Measurements from ENCODE around the gene PLEKHG7. TPM values are rescaled to one million over a fixed set of nuclear protein-coding genes. Genes with fewer than 3 reads are reported as not detected.
"Not testable (repeated sequence)": the region's sequence is repeated elsewhere in the genome, so short reads cannot be mapped to it uniquely, and the experiment has no call there.

PLEKHG7 gene
- total RNA-seq, 2 donors from 2014 or later: 0.84 to 0.89 TPM

GRCh38 chr12:92784356-92784755 lies 81.6 kb downstream of the PLEKHG7 start:
- DNase-seq: no peak
- no peak for ATAC-seq
- intact Hi-C loops (cut with DNase I, micrococcal nuclease): no loop called here

- intact Hi-C loops (cut with DNase I, micrococcal nuclease): no loop called here
- no peak for DNase-seq
- ATAC-seq: peak; percentile 98
Measured at GRCh38 chr12:92784797-92785562, 82.2 kb downstream of the PLEKHG7 start.

GRCh38 chr12:92785563-92785950 lies 82.8 kb downstream of the PLEKHG7 start:
- ATAC-seq: no peak
- DNase-seq: no peak
- intact Hi-C loops (cut with DNase I, micrococcal nuclease): no loop called here

GRCh38 chr12:92786045-92786444 lies 83.3 kb downstream of the PLEKHG7 start:
- DNase-seq: no peak
- intact Hi-C loops (cut with DNase I, micrococcal nuclease): no loop called here
- no peak for ATAC-seq

DNA sequence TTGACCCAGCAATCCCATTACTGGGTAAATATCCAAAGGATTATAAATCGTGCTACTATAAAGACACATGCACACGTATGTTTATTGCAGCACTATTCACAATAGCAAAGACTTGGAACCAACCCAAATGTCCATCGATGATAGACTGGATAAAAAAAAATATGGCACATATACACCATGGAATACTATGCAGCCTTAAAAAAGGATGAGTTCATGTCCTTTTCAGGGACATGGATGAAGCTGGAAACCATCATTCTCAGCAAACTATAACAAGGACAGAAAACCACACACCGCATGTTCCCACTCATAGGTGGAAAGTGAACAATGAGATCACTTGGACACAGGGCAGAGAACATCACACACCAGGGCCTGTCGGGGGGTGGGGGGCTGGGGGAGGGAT lies 91.6 kb downstream of the PLEKHG7 start:
- ATAC-seq; DNase-seq; intact Hi-C loops (cut with DNase I, micrococcal nuclease): not testable (repeated sequence)

DNA sequence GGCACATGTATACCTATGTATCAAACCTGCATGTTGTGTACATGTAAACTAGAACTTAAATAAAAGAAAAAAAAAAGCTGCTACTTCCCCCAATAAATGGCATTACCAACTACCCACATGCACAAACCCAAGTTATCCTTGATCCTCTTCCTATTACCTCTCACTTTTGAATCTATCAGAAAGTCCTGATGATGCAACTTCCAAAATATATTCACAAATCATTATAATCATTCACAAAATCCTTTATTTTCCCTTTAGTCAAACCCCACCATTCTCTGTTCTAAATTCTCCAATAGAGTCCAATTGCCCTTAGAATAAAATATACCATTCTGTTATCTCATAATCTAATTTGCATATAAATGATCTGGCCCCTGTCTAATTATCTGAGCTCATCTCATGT lies 92.0 kb downstream of the PLEKHG7 start:
- DNase-seq: no peak
- ATAC-seq: no peak

DNA sequence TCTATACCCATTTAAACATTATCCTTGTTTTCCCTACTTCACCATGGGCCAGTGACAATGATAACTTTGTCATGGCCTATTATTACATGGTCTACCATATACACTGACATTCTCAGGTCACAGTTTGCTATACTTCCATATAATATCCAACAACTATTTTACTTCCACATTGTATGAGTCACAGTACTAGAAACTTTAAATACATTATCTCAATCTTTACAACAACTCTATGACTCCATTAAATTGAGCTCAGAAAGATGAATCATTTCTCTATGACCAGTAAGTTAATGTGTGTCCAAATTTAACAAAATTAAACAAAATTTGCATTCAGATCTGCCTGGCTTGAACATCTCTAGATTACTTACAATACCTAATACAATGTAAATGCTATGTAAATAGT lies 93.9 kb downstream of the PLEKHG7 start:
- peak; percentile 54 for ATAC-seq
- intact Hi-C loops (cut with DNase I, micrococcal nuclease): no loop called here
- DNase-seq: no peak

More for the DNA sequence above, 92.0 kb downstream of the PLEKHG7 start:
- intact Hi-C loops (cut with DNase I, micrococcal nuclease): no loop called here

DNA sequence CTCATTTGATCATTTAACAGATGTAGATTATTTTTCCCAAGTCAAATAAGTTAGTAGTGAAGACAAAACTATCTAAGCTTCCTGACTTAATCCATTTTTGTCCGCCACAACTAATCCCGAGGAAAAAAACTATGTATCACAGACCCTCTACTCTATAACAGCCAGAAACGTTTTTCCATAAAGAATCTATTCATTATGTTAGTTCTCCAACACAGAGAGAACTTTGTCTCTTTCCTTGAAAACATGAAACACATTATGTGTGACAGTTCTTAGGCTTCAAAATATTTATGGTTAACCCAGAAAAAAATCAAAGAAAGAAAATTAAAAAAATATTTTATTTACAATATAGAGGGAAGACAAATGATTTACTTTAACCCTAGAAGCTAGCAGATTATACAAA lies 100.1 kb downstream of the PLEKHG7 start:
- ATAC-seq (no peak), DNase-seq (no peak)
- intact Hi-C loops (cut with DNase I, micrococcal nuclease): no loop called here

DNA sequence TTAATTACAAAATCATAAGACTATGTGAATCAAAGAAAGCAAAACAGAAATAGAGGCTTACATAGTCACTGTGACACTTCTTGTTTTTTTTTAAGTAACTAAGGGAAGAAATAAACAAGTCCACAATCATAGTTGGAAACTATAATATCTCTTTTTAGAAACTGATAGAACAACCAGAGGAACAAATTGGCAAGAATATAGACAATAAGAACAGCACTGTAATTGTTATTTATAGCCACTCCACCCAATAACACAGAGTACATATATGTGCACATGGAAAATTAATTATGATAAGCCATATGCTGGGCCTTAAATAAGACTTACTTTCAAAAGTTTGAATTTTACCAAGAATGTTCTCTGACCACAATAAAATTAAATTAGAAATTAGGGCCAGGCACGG lies 101.1 kb downstream of the PLEKHG7 start:
- no peak for ATAC-seq
- intact Hi-C loops (cut with DNase I, micrococcal nuclease): no loop called here
- DNase-seq: no peak

DNA sequence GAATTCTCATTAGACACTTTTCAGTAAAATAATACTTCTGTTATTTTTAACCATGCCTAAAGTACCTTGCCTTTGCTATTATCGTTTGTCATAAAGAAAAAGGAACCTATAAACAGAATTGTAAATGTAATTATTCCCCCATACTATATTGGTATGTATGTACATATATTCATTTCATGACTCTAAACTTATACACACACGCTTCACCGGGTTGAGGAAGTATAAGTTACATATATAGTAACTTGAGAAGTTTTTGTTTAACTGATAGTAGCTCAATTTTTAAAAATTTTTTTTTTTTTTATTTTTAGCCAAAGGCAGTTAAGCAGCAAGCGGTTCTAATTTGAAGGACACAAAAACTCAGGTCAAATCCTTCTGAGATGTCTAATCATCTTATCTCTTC lies 107.6 kb downstream of the PLEKHG7 start:
- intact Hi-C loops (cut with DNase I, micrococcal nuclease): no loop called here
- no peak for ATAC-seq
- no peak for DNase-seq

DNA sequence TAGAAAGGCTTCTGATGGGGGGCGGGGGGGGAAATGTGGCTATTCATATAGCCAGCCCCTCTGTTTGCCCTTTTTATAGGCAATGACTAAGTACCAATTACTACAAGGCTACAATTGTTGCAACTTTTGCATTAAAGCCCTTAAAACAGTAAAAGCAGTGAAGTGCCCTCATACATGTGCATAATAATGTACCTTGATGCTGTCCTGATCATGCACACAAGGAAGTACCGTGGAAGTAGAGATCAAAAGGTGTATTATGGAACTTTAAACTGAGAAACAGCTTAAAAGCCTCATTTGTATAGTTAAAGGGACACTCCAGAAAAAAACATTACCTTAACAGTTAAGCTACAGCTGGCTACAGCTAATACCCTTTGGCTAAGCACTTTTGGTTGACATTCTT lies 111.8 kb downstream of the PLEKHG7 start:
- intact Hi-C loops (cut with DNase I, micrococcal nuclease): no loop called here
- ATAC-seq: peak; percentile 62
- no peak for DNase-seq

- DNase-seq (no peak), ATAC-seq (no peak)
- intact Hi-C loops (cut with DNase I, micrococcal nuclease): no loop called here
Measured at GRCh38 chr12:92821142-92821541, 118.4 kb downstream of the PLEKHG7 start.

Other genes with a start within 250 kb of the PLEKHG7 start
- gene EEA1, start 226.3 kb downstream of the PLEKHG7 start, total RNA-seq: 10 to 100 TPM; 32.4 to 33.4 TPM

Data from left colon (tissue), 2 donors.